Measurements from ENCODE around the gene SUN1. TPM values are rescaled to one million over a fixed set of nuclear protein-coding genes. Genes with fewer than 3 reads are reported as not detected.

Gene SUN1
- total RNA-seq, 2 experiments from 2014 or later = 83.4 to 105 TPM

DNA sequence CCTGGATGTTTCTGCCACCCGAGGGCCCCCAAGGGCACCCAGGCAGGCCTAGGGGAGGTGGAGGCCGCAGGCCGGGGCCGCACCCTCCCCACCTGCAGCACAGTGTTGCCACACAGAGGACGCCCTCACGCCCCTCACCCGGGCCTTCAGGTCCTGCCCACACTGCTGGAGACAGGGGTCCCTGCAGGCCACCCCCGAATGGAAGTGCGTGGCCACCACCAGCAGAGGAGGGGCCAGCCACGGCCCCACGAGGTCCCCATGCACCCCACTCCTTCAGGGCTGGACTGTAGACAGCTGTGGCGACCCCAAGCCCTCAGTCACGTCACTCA, 86.8 kb downstream of the SUN1 start:
- H3K4me1 ChIP-seq (ENCODE audit: insufficient read depth, low read length, poor library complexity, severe bottlenecking) = peaks cover 24% of the 10 kb centered on the region
- CTCF ChIA-PET (ENCODE audit: unreplicated experiment) = no interaction called here
- no peak overlapping the region for H3K27ac ChIP-seq (ENCODE audit: low read depth, low read length, poor library complexity, severe bottlenecking)
- TF ChIP-seq EZH2phosphoT487 (IDR thresholded peaks at IDR 0.05; ENCODE audit: borderline replicate concordance, low read depth, low read length) (no peak), CTCF (conservative IDR thresholded peaks at IDR 0.05; ENCODE audit: low read length) (no peak)
- BruUV-seq (replicated peaks) = no TSS peak
- no peaks in the 10 kb centered on the region for H4K20me1 ChIP-seq (ENCODE audit: insufficient read depth, low read length)
- no peak overlapping the region for H2AFZ ChIP-seq (ENCODE audit: low read length)
- H3K79me2 ChIP-seq (ENCODE audit: insufficient read depth, low read depth, low read length) = no peaks in the 10 kb centered on the region
- no peaks in the 10 kb centered on the region for H3K36me3 ChIP-seq (ENCODE audit: insufficient read depth, low read length)
- no peak overlapping the region for H3K4me2 ChIP-seq (ENCODE audit: low read length)
- intact Hi-C loops (cut with micrococcal nuclease; ENCODE audit: unreplicated experiment) = no loop called here
- no peak for DNase-seq (ENCODE audit: low spot score)
- no peak overlapping the region for H3K4me3 ChIP-seq (ENCODE audit: low read depth, low read length, poor library complexity, severe bottlenecking)
- H3K9me3 ChIP-seq (ENCODE audit: low read length) = no peaks in the 10 kb centered on the region
- POLR2A ChIA-PET = no interaction called here
- H3K9me2 ChIP-seq (ENCODE audit: insufficient read depth, low read length) = no peaks in the 10 kb centered on the region

DNA sequence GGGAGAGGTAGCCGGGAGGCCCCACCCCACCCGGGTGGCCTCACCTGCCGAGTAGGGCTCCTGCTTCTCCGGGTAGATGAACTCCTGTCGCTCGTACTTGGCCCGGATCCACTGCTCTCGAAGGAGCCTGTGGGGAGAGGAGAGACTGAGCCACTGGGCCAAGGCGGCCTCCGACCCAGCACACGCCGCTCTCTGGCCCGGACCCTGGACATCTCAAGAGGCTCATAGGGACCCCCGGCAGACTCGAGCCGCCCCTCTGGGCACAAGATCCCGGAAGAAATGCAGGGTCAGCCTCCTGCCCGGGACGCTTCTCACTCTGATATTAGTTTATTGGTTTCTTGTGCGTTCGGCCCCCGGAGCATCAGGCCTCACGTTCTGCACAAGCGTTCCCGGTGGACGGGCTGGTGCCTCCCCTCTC, 87.7 kb downstream of the SUN1 start:
- peaks cover 32% of the 10 kb centered on the region for H3K4me1 ChIP-seq (ENCODE audit: insufficient read depth, low read length, poor library complexity, severe bottlenecking)
- CTCF ChIA-PET (ENCODE audit: unreplicated experiment) = no interaction called here
- no TSS peak for BruUV-seq (replicated peaks)

More for the DNA sequence above, 87.7 kb downstream of the SUN1 start:
- POLR2A ChIA-PET = no interaction called here
- intact Hi-C loops (cut with micrococcal nuclease; ENCODE audit: unreplicated experiment) = loop anchor here (5.0 kb wide), 1 partner anchor 257 kb away; no protein-coding TSS in a partner anchor
- no peak for DNase-seq (ENCODE audit: low spot score)
- Histone ChIP-seq H3K9me2 (ENCODE audit: insufficient read depth, low read length) (no peaks in the 10 kb centered on the region), H3K79me2 (ENCODE audit: insufficient read depth, low read depth, low read length) (no peaks in the 10 kb centered on the region), H3K4me3 (ENCODE audit: low read depth, low read length, poor library complexity, severe bottlenecking) (no peak overlapping the region), H3K9me3 (ENCODE audit: low read length) (no peaks in the 10 kb centered on the region), H3K4me2 (ENCODE audit: low read length) (no peak overlapping the region), H3K27ac (ENCODE audit: low read depth, low read length, poor library complexity, severe bottlenecking) (no peak overlapping the region), H3K36me3 (ENCODE audit: insufficient read depth, low read length) (no peaks in the 10 kb centered on the region), H4K20me1 (ENCODE audit: insufficient read depth, low read length) (no peaks in the 10 kb centered on the region), H2AFZ (ENCODE audit: low read length) (no peak overlapping the region)
- TF ChIP-seq CTCF (conservative IDR thresholded peaks at IDR 0.05; ENCODE audit: low read length) (no peak), EZH2phosphoT487 (IDR thresholded peaks at IDR 0.05; ENCODE audit: borderline replicate concordance, low read depth, low read length) (no peak)
